ENCODE results near the gene DDX18.

- TF ChIP-seq POLR2A (IDR thresholded peaks at IDR 0.05) (no peak), CTCF (IDR thresholded peaks at IDR 0.05) (no peak)
Observed at GRCh38 chr2:117832332-117832731, 17.8 kb downstream of the DDX18 start.

All from uterus (tissue), 2 donors.